ENCODE data around the gene ICAM2. TPM values are rescaled to one million over a fixed set of nuclear protein-coding genes. Genes with fewer than 3 reads are reported as not detected.
A peak's percentile ranks its signal among the peaks of the same experiment; 100 is the strongest.

The ICAM2 gene
- total RNA-seq, 4 donors from 2014 or later = 18.0 to 95.1 (median 36.3) TPM

- Histone ChIP-seq H3K4me3 (no peak overlapping the region), H3K36me3 (no peaks in the 10 kb centered on the region), H3K27me3 (no peaks in the 10 kb centered on the region), H3K27ac (no peak overlapping the region), H3K4me1 (peaks cover 0 to 8% (median 1%) of the 10 kb centered on the region in 4 donors), H3K9me3 (no peaks in the 10 kb centered on the region)
- peak; percentile 43 to 74 (median 67) for TF ChIP-seq CTCF (IDR thresholded peaks at IDR 0.05)
- TF ChIP-seq EP300 (IDR thresholded peaks at IDR 0.05) = no peak
- no peak for TF ChIP-seq POLR2A (IDR thresholded peaks at IDR 0.05)
- WGBS, 2 donors = 26 to 27% methylated on average over 3 of the region's 3 CpGs
- peak in 1 of 2 donors; percentile 86 for DNase-seq (ENCODE audit: low spot score in 2 of 2)
Measured at GRCh38 chr17:64028874-64029464, 8.5 kb upstream of the ICAM2 start.

GRCh38 chr17:64025732-64026294, 5.4 kb upstream of the ICAM2 start:
- H3K9me3 ChIP-seq = no peaks in the 10 kb centered on the region
- no peaks in the 10 kb centered on the region for H3K27me3 ChIP-seq
- peak in 1 of 2 donors; percentile 61 for DNase-seq (ENCODE audit: low spot score in 2 of 2)
- no peak overlapping the region for H3K4me3 ChIP-seq
- TF ChIP-seq EP300 (IDR thresholded peaks at IDR 0.05) = no peak
- peak; percentile 77 to 91 (median 88) for TF ChIP-seq CTCF (IDR thresholded peaks at IDR 0.05)
- H3K4me1 ChIP-seq = peaks cover 0 to 9% (median 4%) of the 10 kb centered on the region in 4 donors
- WGBS, 2 donors = 4% methylated on average over 19 to 20 of the region's 21 CpGs
- H3K36me3 ChIP-seq = no peaks in the 10 kb centered on the region
- no peak overlapping the region for H3K27ac ChIP-seq

GRCh38 chr17:64024781-64025731, 4.6 kb upstream of the ICAM2 start:
- TF ChIP-seq EP300 (IDR thresholded peaks at IDR 0.05) = no peak
- no peak for TF ChIP-seq POLR2A (IDR thresholded peaks at IDR 0.05)
- no peak for TF ChIP-seq CTCF (IDR thresholded peaks at IDR 0.05)
- 66 to 72% methylated on average over 19 of the region's 19 CpGs for WGBS, 2 donors
- H3K9me3 ChIP-seq = no peaks in the 10 kb centered on the region
- no peaks in the 10 kb centered on the region for H3K27me3 ChIP-seq
- DNase-seq (ENCODE audit: low spot score in 2 of 2) = no peak
- no peak overlapping the region for H3K4me3 ChIP-seq
- H3K4me1 ChIP-seq = peaks cover 0 to 9% (median 4%) of the 10 kb centered on the region in 4 donors
- H3K27ac ChIP-seq = peak overlapping the region in 1 of 4 donors; percentile 58
- H3K36me3 ChIP-seq = no peaks in the 10 kb centered on the region

GRCh38 chr17:64024215-64024654, 3.8 kb upstream of the ICAM2 start:
- 76% methylated on average over 8 of the region's 8 CpGs for WGBS, 2 donors
- no peak for DNase-seq (ENCODE audit: low spot score in 2 of 2)
- H3K4me1 ChIP-seq = peaks cover 0 to 9% (median 4%) of the 10 kb centered on the region in 4 donors
- no peaks in the 10 kb centered on the region for H3K9me3 ChIP-seq
- H3K4me3 ChIP-seq = no peak overlapping the region
- TF ChIP-seq CTCF (IDR thresholded peaks at IDR 0.05) = no peak
- TF ChIP-seq EP300 (IDR thresholded peaks at IDR 0.05) = no peak
- TF ChIP-seq POLR2A (IDR thresholded peaks at IDR 0.05) = no peak
- H3K36me3 ChIP-seq = no peaks in the 10 kb centered on the region
- no peak overlapping the region for H3K27ac ChIP-seq
- H3K27me3 ChIP-seq = no peaks in the 10 kb centered on the region

All from tibial nerve (tissue), 4 donors.